GM19043 (cell line): ENCODE results near the gene BAHCC1.

Experiments used
- ATAC-seq: cut with Tn5 transposase; IDR thresholded peaks from one replicate; pipeline ENCODE4 v1.9.1; 2021; ENCODE audit warnings: low read depth; ENCODE audit not compliant: unreplicated experiment

BAHCC1 gene

GRCh38 chr17:81366648-81367047, 28.6 kb upstream of the BAHCC1 start:
- ATAC-seq = no peak

DNA sequence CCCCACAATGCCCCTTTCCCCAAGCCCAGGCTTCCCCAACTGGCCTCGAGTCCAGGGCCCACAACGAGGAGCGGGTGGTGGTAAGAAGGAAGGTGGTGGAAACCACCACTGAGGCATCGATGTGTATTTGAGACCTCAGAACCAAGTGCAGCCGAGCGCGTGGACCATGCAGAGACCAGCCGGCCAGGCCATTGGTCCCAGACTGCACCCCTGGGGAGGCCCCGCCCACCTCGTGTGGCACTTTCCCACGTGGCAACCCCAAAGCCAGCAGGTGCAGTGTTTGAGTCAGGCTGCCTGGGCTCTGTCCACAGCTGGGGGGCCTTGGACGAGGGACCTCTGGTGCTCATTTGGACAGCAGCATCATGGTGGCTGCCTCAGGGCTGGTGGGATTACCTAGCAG, 28.1 kb upstream of the BAHCC1 start:
- no peak for ATAC-seq

- ATAC-seq = no peak
Measured at GRCh38 chr17:81368161-81369022, 26.9 kb upstream of the BAHCC1 start.

DNA sequence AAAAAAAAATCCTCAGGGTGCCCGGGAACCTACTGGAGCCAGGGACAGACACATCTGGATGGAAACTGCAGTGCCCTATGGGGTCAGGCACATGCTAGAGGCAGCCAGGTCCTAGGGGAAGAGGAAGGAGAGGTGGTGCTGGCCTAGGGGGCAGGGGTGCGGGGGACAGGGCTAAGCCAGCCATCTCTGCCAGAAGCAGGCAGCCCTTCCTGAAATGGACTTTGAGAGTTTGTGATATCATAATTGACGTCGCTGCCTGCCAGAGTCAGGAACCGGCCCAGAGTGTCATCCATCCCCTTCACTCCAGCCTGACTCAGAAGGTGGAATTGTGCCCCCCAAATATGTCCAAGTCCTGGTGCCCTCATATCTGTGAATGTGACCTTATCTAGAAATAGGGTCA, 25.0 kb upstream of the BAHCC1 start:
- ATAC-seq = no peak

DNA sequence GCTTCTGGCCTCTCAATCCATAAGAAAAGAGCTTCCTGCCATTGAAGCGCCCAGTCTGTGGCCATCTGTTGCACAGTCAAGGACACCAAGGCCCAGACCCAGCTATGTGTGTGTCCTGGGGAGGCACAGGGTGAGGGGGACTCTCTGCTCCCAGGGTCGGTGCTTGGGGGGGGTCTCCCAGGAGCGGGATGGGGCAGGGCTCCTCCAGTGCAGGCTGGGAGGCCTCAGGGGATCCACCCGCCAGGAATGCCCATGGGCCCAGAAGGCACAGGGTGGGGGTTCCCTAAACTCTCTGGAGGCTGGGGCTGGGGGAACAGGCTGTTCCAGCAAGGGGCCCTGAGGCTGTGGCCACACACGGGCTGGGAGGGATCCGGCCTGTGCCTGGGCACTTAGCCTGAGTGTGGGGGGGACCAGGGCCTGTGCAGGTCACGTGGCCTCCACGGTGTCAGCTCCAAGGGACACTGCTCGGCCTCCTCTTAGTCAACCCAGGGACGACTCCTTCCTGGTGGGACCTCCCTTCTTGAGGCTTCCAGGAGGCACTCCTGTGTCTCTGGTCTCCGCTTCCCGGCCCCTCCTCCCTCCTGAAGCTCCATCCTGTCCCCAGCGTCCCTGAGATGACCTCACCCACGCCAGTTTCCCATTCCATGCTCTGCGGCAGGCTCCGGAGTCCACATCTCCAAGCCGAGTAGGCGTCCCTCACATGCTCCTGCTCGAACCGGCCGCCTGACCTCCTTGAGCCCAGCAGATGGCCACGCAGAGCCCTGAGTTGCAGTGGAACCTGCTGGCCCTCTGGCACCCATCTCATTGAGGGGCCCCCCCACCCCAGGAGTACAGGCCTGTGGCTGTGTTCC, 23.1 kb upstream of the BAHCC1 start:
- no peak for ATAC-seq

DNA sequence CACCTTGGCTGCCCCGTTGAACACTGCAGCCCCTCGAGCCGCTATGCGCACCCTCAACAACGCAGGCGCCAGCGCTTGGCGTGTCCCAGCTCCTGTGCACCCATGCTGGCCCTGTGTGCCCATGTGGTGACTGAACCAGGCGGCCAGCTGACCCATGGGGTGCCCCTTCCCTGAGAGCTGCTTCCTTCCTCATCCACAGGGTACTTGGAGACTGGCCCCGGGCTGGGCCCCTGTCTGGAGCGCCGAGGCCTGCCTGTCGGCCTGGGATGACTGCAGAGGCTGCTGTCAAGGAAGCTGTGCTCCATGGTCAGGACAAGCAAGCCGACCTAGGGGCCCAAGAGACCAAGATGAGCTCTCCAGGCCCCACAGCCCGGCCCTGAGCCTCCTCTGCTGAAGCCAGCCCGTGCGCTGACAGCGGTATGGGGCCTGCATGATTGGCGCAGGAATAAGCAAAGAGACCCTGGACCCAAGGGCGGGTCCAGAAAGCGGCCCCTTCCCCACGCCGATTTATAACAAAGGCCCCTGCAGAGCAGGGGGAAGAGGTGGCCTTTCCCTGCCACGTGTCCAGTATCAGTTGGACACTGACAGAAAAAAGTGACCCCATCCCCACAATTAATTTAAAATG, 21.6 kb upstream of the BAHCC1 start:
- ATAC-seq = no peak

- no peak for ATAC-seq
Measured at GRCh38 chr17:81374890-81375289, 20.4 kb upstream of the BAHCC1 start.

DNA sequence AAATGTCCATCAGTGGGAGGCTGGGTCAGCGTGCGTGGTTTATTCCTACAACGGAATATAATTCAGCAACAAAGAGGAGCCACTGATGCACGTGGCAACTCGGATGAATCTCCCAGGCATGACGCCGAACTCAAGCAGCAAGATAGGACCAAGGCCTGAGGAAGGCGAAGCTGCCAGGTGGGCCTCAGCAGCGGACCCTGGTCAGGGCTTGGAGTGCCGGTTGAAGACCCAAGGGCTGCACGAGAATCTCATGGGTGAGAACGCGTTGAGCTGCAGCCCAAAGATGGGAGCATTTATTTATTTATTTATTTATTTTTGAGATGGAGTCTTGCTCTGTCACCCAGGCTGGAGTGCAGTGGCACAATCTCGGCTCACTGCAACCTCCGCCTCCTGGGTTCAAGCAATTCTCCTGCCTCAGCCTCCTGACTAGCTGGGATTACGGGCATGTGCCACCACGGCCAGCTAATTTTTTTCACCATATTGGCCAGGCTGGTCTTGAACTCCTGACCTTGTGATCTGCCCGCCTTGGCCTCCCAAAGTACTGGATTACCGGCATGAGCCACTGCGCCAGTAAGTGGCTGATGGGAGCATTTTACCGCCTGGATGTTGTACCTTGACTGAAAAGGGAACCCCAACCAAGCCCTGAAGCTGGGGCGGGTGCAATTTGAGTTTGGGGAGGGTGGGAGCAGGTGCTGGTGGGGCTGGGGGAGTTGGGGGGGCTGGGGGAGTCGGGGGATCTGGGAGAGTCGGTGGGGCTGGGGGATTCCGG, 18.1 kb upstream of the BAHCC1 start:
- no peak for ATAC-seq

DNA sequence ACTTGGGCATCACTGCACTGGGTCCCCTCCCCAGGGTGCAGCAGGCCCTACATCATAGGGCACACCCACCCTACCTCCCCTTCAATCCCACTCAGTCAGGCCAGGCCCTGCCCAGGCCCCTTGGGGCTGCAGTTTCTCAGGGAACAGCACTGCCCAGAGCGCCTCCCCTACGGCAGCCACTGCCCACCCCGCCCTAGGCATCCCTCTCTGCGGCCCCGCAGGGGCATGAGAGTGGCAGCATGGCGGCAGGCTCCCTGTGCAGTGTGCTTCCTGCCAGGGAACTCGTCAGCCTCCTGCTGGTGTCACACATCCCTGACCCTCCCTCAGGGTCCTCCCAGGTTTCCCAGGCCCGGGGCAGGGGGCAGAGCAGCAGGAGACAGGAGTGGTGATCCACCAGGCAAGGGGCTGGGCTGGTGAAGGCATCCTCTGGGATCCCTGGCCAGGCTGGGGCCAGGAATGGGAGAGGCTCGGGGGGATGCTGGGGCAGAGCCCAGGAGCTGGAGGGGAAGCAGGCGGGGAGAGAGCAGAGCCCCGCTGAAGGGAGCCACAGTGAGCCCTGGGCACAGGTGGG, 16.2 kb upstream of the BAHCC1 start:
- no peak for ATAC-seq

DNA sequence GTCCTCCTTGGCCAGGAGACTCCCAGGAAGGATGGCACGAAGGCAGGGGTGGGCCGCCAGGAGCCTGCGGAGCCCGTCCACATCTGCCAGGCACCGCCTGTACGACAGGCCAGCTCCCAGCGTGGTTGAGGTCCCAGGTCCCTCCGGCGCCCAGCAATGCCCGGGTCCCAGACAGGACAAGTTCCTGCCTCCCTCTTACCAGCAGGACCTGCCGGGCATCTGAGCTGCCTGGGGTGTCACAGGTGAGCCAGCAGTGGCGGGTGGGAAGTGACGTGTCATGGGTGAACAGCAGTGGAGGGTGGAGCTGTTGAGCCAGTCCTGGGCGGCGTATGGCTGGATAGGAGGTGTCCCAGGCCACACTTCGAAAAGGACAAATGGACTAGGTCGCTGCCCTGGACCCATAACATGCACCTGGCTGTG, 15.7 kb upstream of the BAHCC1 start:
- ATAC-seq = no peak

- ATAC-seq = no peak
Measured at GRCh38 chr17:81380131-81380530, 15.1 kb upstream of the BAHCC1 start.

GRCh38 chr17:81380666-81381518, 14.4 kb upstream of the BAHCC1 start:
- ATAC-seq = no peak

DNA sequence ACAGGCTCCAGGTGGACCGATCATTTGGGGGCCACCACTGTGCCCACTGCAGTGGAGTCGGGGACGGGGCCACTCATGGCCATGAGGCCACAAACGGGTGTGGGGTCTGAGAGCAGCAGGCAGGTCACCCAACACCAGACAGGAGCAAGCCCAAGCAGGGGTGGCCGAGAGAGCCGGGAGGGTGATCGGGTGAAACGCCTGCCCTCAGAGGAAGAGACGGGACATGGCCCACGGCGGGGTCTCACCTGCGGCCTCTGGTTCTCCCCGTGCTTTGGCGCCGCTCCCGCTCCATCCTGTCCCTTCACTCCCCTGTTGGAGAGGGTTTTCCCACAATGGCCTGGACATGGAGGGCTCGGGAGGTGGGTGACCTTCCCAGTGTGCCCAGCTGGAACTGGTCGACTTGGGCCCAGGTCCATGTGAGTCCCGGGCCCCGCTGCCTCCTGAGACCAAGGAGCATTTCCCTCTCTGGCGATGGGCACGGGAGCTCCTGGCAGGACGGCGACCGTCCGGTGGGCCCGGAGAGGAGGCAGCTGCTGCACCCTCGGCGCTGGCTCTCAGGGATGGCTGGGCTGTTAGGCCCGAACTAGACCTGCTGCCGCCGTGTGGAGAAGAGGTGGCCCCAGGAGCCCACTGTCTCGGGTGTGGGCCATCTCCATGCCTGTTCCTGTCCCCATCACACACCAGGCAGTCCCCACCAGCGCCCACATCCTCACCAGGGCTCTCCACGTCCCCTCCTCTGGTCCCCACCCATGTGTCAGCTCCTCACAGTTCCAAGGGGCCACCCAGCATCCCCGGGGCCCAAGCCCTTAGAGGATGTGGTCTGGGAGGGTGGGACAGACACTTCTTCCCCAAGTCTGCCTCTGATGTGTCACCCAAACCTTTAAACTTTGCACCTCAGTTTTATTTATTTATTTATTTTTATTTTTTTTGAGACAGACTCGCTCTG, 13.4 kb upstream of the BAHCC1 start:
- ATAC-seq = no peak

GRCh38 chr17:81382851-81383250, 12.4 kb upstream of the BAHCC1 start:
- ATAC-seq = no peak

GRCh38 chr17:81383504-81384421, 11.5 kb upstream of the BAHCC1 start:
- no peak for ATAC-seq

GRCh38 chr17:81384929-81385319, 10.3 kb upstream of the BAHCC1 start:
- ATAC-seq = no peak
